Osteocyte (in vitro differentiated cells): ENCODE data around the gene ATP2B1. TPM values are rescaled to one million over a fixed set of nuclear protein-coding genes. Genes with fewer than 3 reads are reported as not detected.
A peak's percentile ranks its signal among the peaks of the same experiment; 100 is the strongest.

Experiments used
- DNase-seq: peaks from one replicate; pipeline ENCODE4 v3.0.0; 2021; ENCODE audit warnings: mixed read lengths; ENCODE audit not compliant: unreplicated experiment; ENCODE audit errors: extremely low spot score
- H3K27ac Mint-ChIP-seq: one replicate; pipeline ENCODE4 v1.8.0; 2021; ENCODE audit warnings: mild to moderate bottlenecking, mixed read lengths; ENCODE audit not compliant: unreplicated experiment
- H3K27me3 Mint-ChIP-seq: one replicate; pipeline ENCODE4 v1.8.0; 2021; ENCODE audit warnings: mixed read lengths; ENCODE audit not compliant: unreplicated experiment
- H3K36me3 Mint-ChIP-seq: one replicate; pipeline ENCODE4 v1.8.0; 2021; ENCODE audit warnings: mixed read lengths; ENCODE audit not compliant: unreplicated experiment
- H3K4me1 Mint-ChIP-seq: one replicate; pipeline ENCODE4 v1.8.0; 2021; ENCODE audit warnings: mixed read lengths; ENCODE audit not compliant: unreplicated experiment
- H3K4me3 Mint-ChIP-seq: one replicate; pipeline ENCODE4 v1.8.0; 2021; ENCODE audit warnings: mild to moderate bottlenecking, moderate library complexity, mixed read lengths; ENCODE audit not compliant: unreplicated experiment
- H3K9me3 Mint-ChIP-seq: one replicate; pipeline ENCODE4 v1.8.0; 2021; ENCODE audit warnings: mixed read lengths; ENCODE audit not compliant: unreplicated experiment
- CTCF ChIP-seq: fragments of 200-600 bp; sonication (generic); IDR thresholded peaks from 2 replicates; pipeline ENCODE4 v1.5.0; 2021; ENCODE audit warnings: antibody characterized with exemption, mild to moderate bottlenecking, moderate library complexity
- total RNA-seq: library from RNA; stranded (reverse); gene quantifications from 2 replicates; pipeline ENCODE4 v1.2.1, GENCODE V29; 2021

Gene ATP2B1
- total RNA-seq, 1 donor from 2014 or later: 45.5 TPM

GRCh38 chr12:89671469-89671868 is 37.2 kb downstream of the ATP2B1 start:
- Mint-ChIP-seq H3K36me3 (peaks cover 6% of the 10 kb centered on the region), H3K27me3 (no peaks in the 10 kb centered on the region), H3K9me3 (peaks cover 13% of the 10 kb centered on the region), H3K4me1 (peaks cover 16% of the 10 kb centered on the region), H3K4me3 (no peak overlapping the region), H3K27ac (no peak overlapping the region)
- DNase-seq: no peak
- TF ChIP-seq CTCF: no peak

DNA sequence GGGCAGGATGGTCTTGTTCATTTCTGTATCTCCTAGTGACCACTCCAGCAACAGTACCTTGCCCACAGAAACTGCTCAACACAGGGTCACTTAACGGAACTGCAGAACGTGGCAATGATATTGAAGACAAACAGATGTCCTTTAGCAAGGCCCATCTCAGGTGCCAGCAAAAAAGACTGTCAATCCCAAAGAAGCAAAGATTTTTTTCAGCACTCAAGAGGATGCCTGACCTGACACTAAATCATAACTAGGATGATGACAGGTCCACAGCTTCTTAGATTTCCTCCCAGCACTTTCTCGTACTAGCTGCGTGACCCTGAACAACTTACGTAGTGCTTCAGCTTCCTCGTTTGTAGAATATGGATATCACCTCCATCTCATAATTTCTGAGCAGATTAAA is 39.4 kb downstream of the ATP2B1 start:
- no peak for TF ChIP-seq CTCF
- H3K4me3 Mint-ChIP-seq: no peak overlapping the region
- H3K4me1 Mint-ChIP-seq: peaks cover 21% of the 10 kb centered on the region
- H3K36me3 Mint-ChIP-seq: peaks cover 7% of the 10 kb centered on the region
- H3K9me3 Mint-ChIP-seq: peaks cover 15% of the 10 kb centered on the region
- H3K27me3 Mint-ChIP-seq: no peaks in the 10 kb centered on the region
- DNase-seq: no peak
- no peak overlapping the region for H3K27ac Mint-ChIP-seq

- no peak for TF ChIP-seq CTCF
- no peak for DNase-seq
- H3K27me3 Mint-ChIP-seq: no peaks in the 10 kb centered on the region
- peaks cover 12% of the 10 kb centered on the region for H3K9me3 Mint-ChIP-seq
- peaks cover 7% of the 10 kb centered on the region for H3K36me3 Mint-ChIP-seq
- no peak overlapping the region for H3K4me3 Mint-ChIP-seq
- peaks cover 17% of the 10 kb centered on the region for H3K4me1 Mint-ChIP-seq
- no peak overlapping the region for H3K27ac Mint-ChIP-seq
Observed at GRCh38 chr12:89665556-89665955, 43.1 kb downstream of the ATP2B1 start.

DNA sequence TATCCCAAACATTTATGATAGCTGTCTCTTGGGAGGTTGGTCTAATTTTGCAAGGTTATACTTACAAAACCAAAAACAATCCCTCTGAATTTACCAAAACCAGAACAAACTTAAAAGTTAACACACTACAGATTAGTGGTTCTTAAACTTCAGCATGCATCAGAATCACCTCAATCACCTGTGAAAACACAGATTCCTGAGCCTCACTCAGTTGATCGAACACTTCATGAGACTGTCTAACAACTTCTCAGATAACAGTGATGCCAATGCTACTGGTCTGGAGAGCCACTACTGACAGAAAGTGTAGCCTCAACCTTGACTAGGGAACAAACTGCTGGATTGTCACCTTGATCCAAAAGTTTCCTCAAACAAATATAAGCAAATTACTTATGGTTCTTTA is 44.2 kb downstream of the ATP2B1 start:
- peaks cover 7% of the 10 kb centered on the region for H3K36me3 Mint-ChIP-seq
- H3K9me3 Mint-ChIP-seq: peaks cover 12% of the 10 kb centered on the region
- no peaks in the 10 kb centered on the region for H3K27me3 Mint-ChIP-seq
- no peak for TF ChIP-seq CTCF
- peaks cover 17% of the 10 kb centered on the region for H3K4me1 Mint-ChIP-seq
- no peak for DNase-seq
- peak overlapping the region; percentile 61 for H3K27ac Mint-ChIP-seq
- H3K4me3 Mint-ChIP-seq: no peak overlapping the region

DNA sequence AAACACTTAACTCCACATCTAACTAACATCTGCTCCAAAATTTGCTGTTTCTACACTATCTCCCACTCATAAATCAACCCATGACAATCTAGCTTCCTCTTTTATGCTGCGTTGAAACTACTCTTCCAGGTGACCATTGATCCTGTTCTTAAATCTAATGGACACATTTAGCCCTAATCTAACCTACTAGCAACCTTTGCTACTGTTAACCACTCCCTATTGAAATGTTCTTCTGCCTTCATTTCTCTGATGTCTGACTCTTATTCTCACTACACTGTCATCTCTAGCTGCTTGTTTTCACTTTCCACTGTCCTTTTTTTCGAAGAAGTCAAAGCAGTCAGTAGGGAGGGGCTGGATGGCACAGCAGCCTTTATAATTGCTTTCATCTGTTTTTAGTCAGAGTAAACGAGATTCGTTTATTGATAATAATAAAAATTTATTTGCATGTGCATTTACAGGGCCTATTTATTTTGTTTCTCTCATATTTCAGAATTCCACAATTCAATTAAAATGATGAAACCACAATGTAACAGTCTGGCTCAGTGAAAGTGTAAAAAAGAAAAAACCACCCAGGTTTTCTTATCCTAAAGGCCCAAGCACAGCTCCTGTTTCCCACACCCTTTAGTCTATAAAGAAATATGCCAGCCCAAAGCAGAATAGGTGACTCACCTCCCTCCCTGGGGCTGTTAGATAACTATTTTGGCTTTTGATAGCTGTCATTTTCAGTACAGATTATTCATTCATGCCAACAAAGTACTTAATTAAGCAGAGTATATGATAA is 44.9 kb downstream of the ATP2B1 start:
- peaks cover 7% of the 10 kb centered on the region for H3K36me3 Mint-ChIP-seq

More for the DNA sequence above, 44.9 kb downstream of the ATP2B1 start:
- no peaks in the 10 kb centered on the region for H3K27me3 Mint-ChIP-seq
- peaks cover 17% of the 10 kb centered on the region for H3K4me1 Mint-ChIP-seq
- H3K9me3 Mint-ChIP-seq: peaks cover 12% of the 10 kb centered on the region
- H3K4me3 Mint-ChIP-seq: no peak overlapping the region
- H3K27ac Mint-ChIP-seq: peak overlapping the region; percentile 61
- TF ChIP-seq CTCF: no peak
- no peak for DNase-seq
